ENCODE data around the gene REN.

REN gene

GRCh38 chr1:204166219-204166618 is at the start of gene REN:
REN (minus strand) TSS chr1:204166337; CDS start chr1:204166293, 44 bp downstream.
- DNase-seq (ENCODE audit: low spot score): no peak

GRCh38 chr1:204213668-204214662 is 47.8 kb upstream of the REN start, which contains the start of gene GOLT1A:
GOLT1A (minus strand) TSS chr1:204213988; CDS start chr1:204213906, 82 bp downstream.
- peak; percentile 51 for DNase-seq (ENCODE audit: low spot score)

- DNase-seq (ENCODE audit: low spot score): no peak
These were observed 46.6 kb upstream of the REN start for GRCh38 chr1:204212715-204213114.

GRCh38 chr1:204211046-204211445 is 44.9 kb upstream of the REN start:
- DNase-seq (ENCODE audit: low spot score): no peak

- peak; percentile 62 for DNase-seq (ENCODE audit: low spot score)
These were observed 41.0 kb upstream of the REN start for GRCh38 chr1:204207136-204207616.

GRCh38 chr1:204206121-204206520 is 40.0 kb upstream of the REN start:
- DNase-seq (ENCODE audit: low spot score): no peak

GRCh38 chr1:204205486-204205885 is 39.3 kb upstream of the REN start:
- no peak for DNase-seq (ENCODE audit: low spot score)

GRCh38 chr1:204204944-204205343 is 38.8 kb upstream of the REN start:
- no peak for DNase-seq (ENCODE audit: low spot score)

GRCh38 chr1:204203206-204203767 is 37.1 kb upstream of the REN start:
- DNase-seq (ENCODE audit: low spot score): no peak

- no peak for DNase-seq (ENCODE audit: low spot score)
These were observed 36.3 kb upstream of the REN start for GRCh38 chr1:204202481-204202880.

- no peak for DNase-seq (ENCODE audit: low spot score)
These were observed 35.4 kb upstream of the REN start for GRCh38 chr1:204201348-204202040.

- DNase-seq (ENCODE audit: low spot score): no peak
These were observed 33.4 kb upstream of the REN start for GRCh38 chr1:204199579-204199978.

- DNase-seq (ENCODE audit: low spot score): peak; percentile 70
These were observed 32.5 kb upstream of the REN start for GRCh38 chr1:204198348-204199340.

GRCh38 chr1:204197068-204197467 is 30.9 kb upstream of the REN start:
- no peak for DNase-seq (ENCODE audit: low spot score)

- DNase-seq (ENCODE audit: low spot score): no peak
These were observed 30.1 kb upstream of the REN start, which contains the start of gene KISS1 for GRCh38 chr1:204196068-204196795. KISS1 (minus strand) TSS chr1:204196491; CDS start chr1:204192876, 3,615 bp downstream.

- no peak for DNase-seq (ENCODE audit: low spot score)
These were observed 28.6 kb upstream of the REN start for GRCh38 chr1:204194771-204195170.

GRCh38 chr1:204194080-204194479 is 27.9 kb upstream of the REN start:
- no peak for DNase-seq (ENCODE audit: low spot score)

- DNase-seq (ENCODE audit: low spot score): no peak
These were observed 26.6 kb upstream of the REN start for GRCh38 chr1:204192589-204193352.

- no peak for DNase-seq (ENCODE audit: low spot score)
These were observed 25.9 kb upstream of the REN start for GRCh38 chr1:204192046-204192445.

- no peak for DNase-seq (ENCODE audit: low spot score)
These were observed 25.3 kb upstream of the REN start for GRCh38 chr1:204191456-204191855.
